PC-3 (cell line): ENCODE measurements around the gene ADTRP. TPM values are rescaled to one million over a fixed set of nuclear protein-coding genes. Genes with fewer than 3 reads are reported as not detected.

Experiments
- ATAC-seq: fragments of 200-7000 bp; cut with Tn5 transposase; 2 replicates; pipeline ENCODE4 v1.9.1; 2020; ENCODE audit warnings: mild to moderate bottlenecking, moderate library complexity
- BruUV-seq: library from RNA; stranded (reverse); fragments of 400-500 nt; replicated peaks from 2 replicates; lab custom pipeline; 2021; lab: Mats Ljungman, UMichigan
- CTCF ChIA-PET: fragments of 300-600 bp; sonication (Branson Sonifier 250); formaldehyde crosslinking; loops from one replicate; lab custom pipeline; 2022; ENCODE audit warnings: antibody characterized with exemption; lab: Charles Lee
- POLR2A ChIA-PET: fragments of 300-600 bp; sonication (Branson Sonifier 250); formaldehyde crosslinking; loops from one replicate; lab custom pipeline; 2022; ENCODE audit warnings: antibody characterized with exemption; ENCODE audit not compliant: unreplicated experiment; lab: Charles Lee
- DNase-seq: peaks from one replicate; pipeline ENCODE4 v3.0.0-alpha.2; 2015
- H2AFZ ChIP-seq: fragments of 300-600 bp; sonication (generic); 2 replicates; pipeline ENCODE4 v1.6.0; 2016; ENCODE audit warnings: antibody characterized with exemption, low read length
- H3F3A ChIP-seq: fragments of 300-600 bp; sonication (generic); one replicate; pipeline ENCODE4 v1.6.0; 2017; ENCODE audit warnings: antibody characterized with exemption, low read length, control low read depth, mild to moderate bottlenecking; ENCODE audit not compliant: unreplicated experiment
- H3K27ac ChIP-seq: fragments of 300-600 bp; sonication (generic); 2 replicates; pipeline ENCODE4 v1.5.1; 2016; ENCODE audit warnings: mild to moderate bottlenecking, low read length
- H3K27me3 ChIP-seq: fragments of 300-600 bp; sonication (generic); 2 replicates; pipeline ENCODE4 v1.6.1; 2016; ENCODE audit warnings: low read length, mixed read lengths
- H3K36me3 ChIP-seq: fragments of 300-600 bp; sonication (generic); 2 replicates; pipeline ENCODE4 v1.6.1; 2016; ENCODE audit warnings: low read depth, mixed run types, low read length, mixed read lengths
- H3K4me1 ChIP-seq: fragments of 300-600 bp; sonication (generic); 2 replicates; pipeline ENCODE4 v1.5.1; 2016; ENCODE audit warnings: low read length; ENCODE audit not compliant: insufficient read depth
- H3K4me2 ChIP-seq: fragments of 300-600 bp; sonication (generic); 2 replicates; pipeline ENCODE4 v1.6.0; 2016; ENCODE audit warnings: low read length
- H3K4me3 ChIP-seq: fragments of 300-600 bp; sonication (generic); 2 replicates; pipeline ENCODE4 v1.5.1; 2016; ENCODE audit warnings: mild to moderate bottlenecking, low read length, mixed read lengths
- H3K79me2 ChIP-seq: fragments of 300-600 bp; sonication (generic); 2 replicates; pipeline ENCODE4 v1.6.1; 2017; ENCODE audit warnings: low read length, mixed read lengths
- H3K9ac ChIP-seq: fragments of 300-600 bp; sonication (generic); 2 replicates; pipeline ENCODE4 v1.6.0; 2016; ENCODE audit warnings: mild to moderate bottlenecking, low read length
- H3K9me2 ChIP-seq: fragments of 300-600 bp; sonication (generic); replicated peaks from 2 replicates; pipeline ENCODE4 v1.6.1; 2016; ENCODE audit warnings: mixed run types, low read length, mixed read lengths
- H3K9me3 ChIP-seq: fragments of 300-600 bp; sonication (generic); 2 replicates; pipeline ENCODE4 v1.6.1; 2016; ENCODE audit warnings: low read length, mixed read lengths
- H4K20me1 ChIP-seq: fragments of 300-600 bp; sonication (generic); 2 replicates; pipeline ENCODE4 v1.6.1; 2016; ENCODE audit warnings: low read length, mixed read lengths
- EZH2 ChIP-seq: fragments of 300-600 bp; sonication (generic); IDR thresholded peaks from one replicate; pipeline ENCODE4 v1.6.1; 2017; ENCODE audit warnings: antibody characterized with exemption, mild to moderate bottlenecking, low read length; ENCODE audit not compliant: unreplicated experiment
- EZH2phosphoT487 ChIP-seq: fragments of 300-600 bp; sonication (generic); IDR thresholded peaks from 2 replicates; pipeline ENCODE4 v1.6.1; 2018; ENCODE audit warnings: mild to moderate bottlenecking, antibody characterized with exemption, low read length, borderline replicate concordance
- intact Hi-C: fragments of 100-400 bp; cut with micrococcal nuclease; formaldehyde crosslinking; loops from 2 replicates; pipeline ENCODE4 v1.9.0; 2023
- total RNA-seq: library from RNA; depleted of rRNA; stranded (reverse); fragments of >200 nt; gene quantifications from 2 replicates; pipeline ENCODE4 v1.2.3, GENCODE V29; 2014
- TF ChIP-seq, protein P1 (sequence below): fragments of 300-600 bp; sonication (generic); conservative IDR thresholded peaks from 2 replicates; pipeline ENCODE4 v1.5.1; 2017; ENCODE audit warnings: antibody characterized with exemption, low read depth, mild to moderate bottlenecking, low read length

ADTRP gene
- total RNA-seq, 1 experiment from 2014 or later = not detected

DNA sequence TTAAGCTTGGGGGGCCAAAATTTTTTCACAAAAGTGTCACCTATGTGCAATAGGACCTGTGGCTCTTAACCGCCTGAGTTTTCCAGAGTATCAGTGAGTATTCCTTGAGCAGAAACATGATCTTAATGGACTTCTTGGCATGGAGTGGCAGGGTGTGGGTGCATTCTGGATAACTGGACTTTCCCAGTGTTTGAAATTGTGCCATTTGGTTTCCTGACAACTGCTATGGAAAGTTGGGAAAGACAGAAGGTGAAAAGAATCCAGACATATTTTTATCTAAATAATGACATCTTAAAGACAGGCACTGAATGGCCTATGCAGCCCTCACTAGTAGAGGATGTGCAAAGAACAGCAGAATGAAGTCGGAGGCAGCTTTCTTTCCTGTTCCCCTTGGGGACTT is 34.3 kb upstream of the ADTRP start:
- POLR2A ChIA-PET = no interaction called here
- H3K9me3 ChIP-seq = no peaks in the 10 kb centered on the region
- DNase-seq (no peak), ATAC-seq (no peak)
- intact Hi-C loops = no loop called here
- H2AFZ ChIP-seq = no peak overlapping the region
- H3K9ac ChIP-seq = no peak overlapping the region
- TF ChIP-seq EZH2phosphoT487 = no peak
- TF ChIP-seq EZH2 = no peak
- TF ChIP-seq, protein P1, sequence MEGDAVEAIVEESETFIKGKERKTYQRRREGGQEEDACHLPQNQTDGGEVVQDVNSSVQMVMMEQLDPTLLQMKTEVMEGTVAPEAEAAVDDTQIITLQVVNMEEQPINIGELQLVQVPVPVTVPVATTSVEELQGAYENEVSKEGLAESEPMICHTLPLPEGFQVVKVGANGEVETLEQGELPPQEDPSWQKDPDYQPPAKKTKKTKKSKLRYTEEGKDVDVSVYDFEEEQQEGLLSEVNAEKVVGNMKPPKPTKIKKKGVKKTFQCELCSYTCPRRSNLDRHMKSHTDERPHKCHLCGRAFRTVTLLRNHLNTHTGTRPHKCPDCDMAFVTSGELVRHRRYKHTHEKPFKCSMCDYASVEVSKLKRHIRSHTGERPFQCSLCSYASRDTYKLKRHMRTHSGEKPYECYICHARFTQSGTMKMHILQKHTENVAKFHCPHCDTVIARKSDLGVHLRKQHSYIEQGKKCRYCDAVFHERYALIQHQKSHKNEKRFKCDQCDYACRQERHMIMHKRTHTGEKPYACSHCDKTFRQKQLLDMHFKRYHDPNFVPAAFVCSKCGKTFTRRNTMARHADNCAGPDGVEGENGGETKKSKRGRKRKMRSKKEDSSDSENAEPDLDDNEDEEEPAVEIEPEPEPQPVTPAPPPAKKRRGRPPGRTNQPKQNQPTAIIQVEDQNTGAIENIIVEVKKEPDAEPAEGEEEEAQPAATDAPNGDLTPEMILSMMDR = no peak
- no peak overlapping the region for H3K4me2 ChIP-seq
- CTCF ChIA-PET = no interaction called here
- H3K36me3 ChIP-seq = no peaks in the 10 kb centered on the region
- no peak overlapping the region for H3K27ac ChIP-seq
- no peak overlapping the region for H3K4me3 ChIP-seq
- no peaks in the 10 kb centered on the region for H3F3A ChIP-seq
- peaks cover 12% of the 10 kb centered on the region for H3K4me1 ChIP-seq
- H3K79me2 ChIP-seq = no peaks in the 10 kb centered on the region
- BruUV-seq = no TSS peak
- no peaks in the 10 kb centered on the region for H4K20me1 ChIP-seq
- no peaks in the 10 kb centered on the region for H3K27me3 ChIP-seq
- H3K9me2 ChIP-seq = no peaks in the 10 kb centered on the region

DNA sequence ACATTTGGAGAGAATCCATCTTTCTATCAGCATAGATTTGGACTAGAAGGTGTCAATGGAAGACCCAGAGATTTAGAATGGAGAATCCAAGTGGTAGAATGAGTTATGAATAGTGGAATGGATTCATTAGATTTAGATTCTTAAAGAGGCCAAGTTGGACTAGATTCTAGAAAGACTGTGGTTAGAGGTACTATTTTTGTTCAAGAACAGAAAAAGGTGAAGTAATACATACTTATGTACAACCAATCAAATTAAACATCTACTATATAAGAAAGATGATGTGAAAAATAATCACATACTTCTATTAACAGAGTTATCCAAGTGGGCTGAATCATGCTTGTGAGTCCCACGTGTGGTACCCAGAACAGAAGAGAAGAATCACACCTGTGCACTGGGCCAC is 33.8 kb upstream of the ADTRP start:
- no peaks in the 10 kb centered on the region for H3K79me2 ChIP-seq
- H3K9me2 ChIP-seq = no peaks in the 10 kb centered on the region
- TF ChIP-seq EZH2 (no peak), EZH2phosphoT487 (no peak)
- TF ChIP-seq, protein P1 = no peak
- H4K20me1 ChIP-seq = no peaks in the 10 kb centered on the region
- H3K36me3 ChIP-seq = no peaks in the 10 kb centered on the region
- peaks cover 12% of the 10 kb centered on the region for H3K4me1 ChIP-seq
- no peaks in the 10 kb centered on the region for H3K27me3 ChIP-seq
- H3K4me3 ChIP-seq = no peak overlapping the region
- DNase-seq = no peak
- no peak for ATAC-seq
- POLR2A ChIA-PET = no interaction called here
- H2AFZ ChIP-seq = no peak overlapping the region
- H3K9me3 ChIP-seq = no peaks in the 10 kb centered on the region
- no peaks in the 10 kb centered on the region for H3F3A ChIP-seq
- intact Hi-C loops = no loop called here
- no peak overlapping the region for H3K4me2 ChIP-seq
- H3K9ac ChIP-seq = no peak overlapping the region
- no TSS peak for BruUV-seq
- H3K27ac ChIP-seq = no peak overlapping the region
- CTCF ChIA-PET = no interaction called here

DNA sequence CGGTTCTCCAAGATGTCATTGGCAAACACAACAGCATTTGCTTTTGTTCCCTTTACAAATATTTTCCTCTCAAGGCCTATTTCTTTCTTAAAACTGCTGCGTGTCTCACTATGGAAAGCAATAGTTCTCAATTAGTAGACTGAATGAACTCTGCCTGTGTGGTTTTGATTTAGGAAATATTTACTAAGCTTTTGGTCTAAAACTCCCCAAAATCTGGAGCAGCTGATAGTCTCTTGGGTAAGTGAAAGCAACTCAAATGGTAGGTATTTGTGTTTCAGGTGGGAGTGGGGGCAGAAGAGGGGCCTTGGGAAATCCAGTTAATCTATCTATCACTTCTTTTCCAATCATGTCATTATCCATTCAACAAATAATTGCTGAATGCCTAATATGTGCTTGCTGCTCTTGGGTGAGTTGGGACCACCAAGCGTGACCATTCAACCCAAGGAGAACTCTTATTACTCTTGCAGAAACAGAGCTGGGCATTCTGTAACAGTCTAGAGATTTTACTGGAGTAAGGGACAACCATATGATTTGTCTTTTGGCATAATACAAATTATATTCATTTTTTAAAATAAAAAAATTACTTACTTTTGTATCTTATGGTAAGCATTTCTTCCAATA is 33.2 kb upstream of the ADTRP start:
- Histone ChIP-seq H3K9me2 (no peaks in the 10 kb centered on the region), H3K4me3 (no peak overlapping the region), H3K27me3 (no peaks in the 10 kb centered on the region), H3F3A (no peaks in the 10 kb centered on the region), H2AFZ (no peak overlapping the region), H3K36me3 (no peaks in the 10 kb centered on the region), H3K9me3 (no peaks in the 10 kb centered on the region), H3K79me2 (no peaks in the 10 kb centered on the region), H3K9ac (no peak overlapping the region), H3K4me1 (peaks cover 12% of the 10 kb centered on the region), H4K20me1 (no peaks in the 10 kb centered on the region), H3K27ac (no peak overlapping the region), H3K4me2 (no peak overlapping the region)
- intact Hi-C loops = no loop called here
- ATAC-seq (no peak), DNase-seq (no peak)
- CTCF ChIA-PET = no interaction called here
- POLR2A ChIA-PET = interaction anchor here (0.6 kb wide), 1 partner anchor 80 kb away, joined by 3 read pairs; no protein-coding TSS in a partner anchor
- no TSS peak for BruUV-seq
- TF ChIP-seq, protein P1 = no peak
- no peak for TF ChIP-seq EZH2
- no peak for TF ChIP-seq EZH2phosphoT487
